Embryonic facial prominence (tissue), 1 donor: ENCODE results near the gene MAML2.

Experiments
- DNase-seq: peaks from one replicate; pipeline ENCODE4 v3.0.0-alpha.2; 2016; ENCODE audit errors: extremely low spot score

The MAML2 gene

GRCh38 chr11:96038046-96038445, 304.9 kb downstream of the MAML2 start:
- DNase-seq, result no peak

GRCh38 chr11:96037405-96037949, 305.5 kb downstream of the MAML2 start:
- no peak for DNase-seq

- DNase-seq, result no peak
Observed at GRCh38 chr11:96036863-96037262, 306.1 kb downstream of the MAML2 start.

GRCh38 chr11:96035740-96036078, 307.3 kb downstream of the MAML2 start:
- no peak for DNase-seq

- DNase-seq, result no peak
Observed at GRCh38 chr11:96035031-96035739, 307.8 kb downstream of the MAML2 start.

- no peak for DNase-seq
Observed at GRCh38 chr11:96033599-96033998, 309.4 kb downstream of the MAML2 start.

- DNase-seq, result no peak
Observed at GRCh38 chr11:96033095-96033494, 309.9 kb downstream of the MAML2 start.

GRCh38 chr11:96028746-96029145, 314.2 kb downstream of the MAML2 start:
- DNase-seq, result no peak

GRCh38 chr11:96027021-96027420, 316.0 kb downstream of the MAML2 start:
- no peak for DNase-seq

- no peak for DNase-seq
Observed at GRCh38 chr11:96026310-96026709, 316.7 kb downstream of the MAML2 start.

GRCh38 chr11:96024666-96025065, 318.3 kb downstream of the MAML2 start:
- DNase-seq, result no peak

- no peak for DNase-seq
Observed at GRCh38 chr11:96023275-96023674, 319.7 kb downstream of the MAML2 start.

GRCh38 chr11:96021901-96022650, 320.9 kb downstream of the MAML2 start:
- no peak for DNase-seq

GRCh38 chr11:96019810-96020747, 322.9 kb downstream of the MAML2 start:
- DNase-seq, result no peak

GRCh38 chr11:96019281-96019680, 323.7 kb downstream of the MAML2 start:
- DNase-seq, result peak; percentile 21

GRCh38 chr11:96017856-96018255, 325.1 kb downstream of the MAML2 start:
- no peak for DNase-seq

GRCh38 chr11:96016978-96017502, 326.0 kb downstream of the MAML2 start:
- no peak for DNase-seq

GRCh38 chr11:96015906-96016565, 327.0 kb downstream of the MAML2 start:
- no peak for DNase-seq

GRCh38 chr11:96014217-96014616, 328.8 kb downstream of the MAML2 start:
- no peak for DNase-seq

GRCh38 chr11:96013461-96014213, 329.4 kb downstream of the MAML2 start:
- no peak for DNase-seq
